ENCODE data around the gene ATRIP.

The ATRIP gene

DNA sequence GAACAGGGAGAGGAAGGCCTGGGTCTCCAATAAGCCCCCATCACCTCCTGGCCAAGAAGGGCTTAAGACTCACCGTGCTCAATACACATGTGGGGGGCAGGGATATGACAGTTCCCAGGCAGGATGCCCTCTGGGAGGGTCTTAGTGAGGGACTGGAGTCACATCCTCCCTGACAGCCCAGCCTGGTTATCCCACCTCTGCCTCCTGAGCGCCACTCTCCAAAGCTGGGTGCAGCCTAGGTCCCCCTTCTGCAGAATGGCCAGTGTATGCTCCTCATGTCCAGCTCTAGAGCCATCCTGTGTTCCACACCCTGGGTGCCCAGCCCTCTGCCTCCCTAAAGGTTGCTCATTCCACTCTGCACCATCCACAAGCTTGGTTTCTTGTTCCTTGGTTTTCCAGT lies 58.6 kb downstream of the ATRIP start:
- DNase-seq: no peak

DNA sequence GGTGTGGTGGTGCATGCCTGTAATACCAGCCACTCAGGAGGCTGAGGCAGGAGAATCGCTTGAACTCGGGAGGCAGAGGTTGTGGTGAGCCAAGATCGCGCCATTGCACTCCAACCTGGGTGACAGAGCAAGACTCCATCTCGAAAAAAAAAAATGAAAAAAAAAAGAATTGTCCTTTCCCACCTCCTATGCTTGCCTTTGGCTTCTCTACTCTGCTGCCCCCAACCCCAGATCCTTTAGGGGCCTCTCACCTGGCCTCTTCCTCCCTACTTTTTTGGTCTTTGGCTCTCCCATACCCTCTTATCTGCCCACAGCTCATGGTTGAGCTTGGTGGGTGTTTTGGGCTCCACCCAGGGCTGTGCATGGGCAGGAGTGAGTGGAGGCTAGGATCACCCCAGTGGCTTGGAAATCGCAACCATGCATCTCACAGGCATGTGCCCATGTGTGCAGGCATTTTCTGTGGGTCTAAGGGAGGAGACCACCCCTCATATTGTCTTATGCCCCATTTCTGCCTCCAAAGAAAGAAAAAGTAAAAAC lies 59.5 kb downstream of the ATRIP start:
- DNase-seq: no peak

DNA sequence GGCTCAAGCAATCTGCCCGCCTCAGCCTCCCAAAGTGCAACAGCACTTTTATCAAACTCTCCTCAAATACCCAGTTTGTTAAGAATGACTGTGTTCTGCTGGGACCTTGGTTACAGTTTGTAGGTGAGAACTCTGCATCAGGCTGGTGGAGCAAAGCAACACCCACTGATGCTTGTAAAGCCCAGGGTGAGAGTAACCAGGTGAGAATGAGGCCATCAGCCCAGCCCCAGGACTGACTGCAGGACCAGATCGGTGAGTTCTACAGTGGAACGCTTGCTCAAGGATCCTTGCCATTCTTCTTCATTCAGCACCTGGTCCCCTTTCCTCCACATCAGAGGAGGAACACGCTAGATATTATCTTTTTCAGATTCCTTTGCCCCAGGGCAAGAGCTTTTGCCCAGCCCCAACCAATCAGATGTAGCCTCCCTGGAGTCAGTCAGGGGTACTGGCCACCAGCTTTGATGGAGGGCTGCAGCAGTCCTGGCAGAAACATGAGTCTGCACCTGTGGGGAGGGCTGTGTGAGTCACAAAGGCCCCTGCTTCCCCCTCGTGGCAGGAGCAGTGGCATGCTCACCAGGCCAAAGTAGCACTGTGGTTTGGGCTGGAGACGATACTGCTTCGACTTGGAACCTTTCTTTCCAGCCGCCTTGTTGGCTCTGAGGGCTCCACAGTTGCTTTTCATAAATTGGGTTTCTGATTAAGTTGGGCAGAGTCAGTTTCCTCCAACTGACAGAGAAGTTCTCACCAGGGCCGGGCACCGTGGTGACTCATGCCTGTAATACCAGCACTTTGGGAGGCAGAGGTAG lies 60.9 kb downstream of the ATRIP start:
- DNase-seq: peak; percentile 52

DNA sequence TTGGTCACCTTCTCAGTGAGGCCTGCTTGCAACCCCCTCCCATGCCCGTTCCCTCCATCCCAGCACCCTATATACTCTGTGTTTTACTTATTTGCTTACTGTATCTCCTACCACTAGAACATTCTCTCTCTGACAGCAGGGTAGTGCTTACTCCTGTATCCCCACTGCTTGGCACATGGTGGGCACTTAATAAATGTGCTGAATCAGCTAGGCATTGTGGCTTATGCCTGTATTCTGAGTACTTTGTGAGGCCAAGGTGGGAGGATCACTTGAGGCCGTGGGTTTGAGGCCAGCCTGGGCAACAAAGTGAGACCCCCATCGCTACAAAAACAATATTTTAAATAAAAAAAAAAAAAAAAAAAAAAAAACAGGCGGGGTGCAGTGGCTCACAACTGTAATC lies 65.0 kb downstream of the ATRIP start:
- DNase-seq: no peak

DNA sequence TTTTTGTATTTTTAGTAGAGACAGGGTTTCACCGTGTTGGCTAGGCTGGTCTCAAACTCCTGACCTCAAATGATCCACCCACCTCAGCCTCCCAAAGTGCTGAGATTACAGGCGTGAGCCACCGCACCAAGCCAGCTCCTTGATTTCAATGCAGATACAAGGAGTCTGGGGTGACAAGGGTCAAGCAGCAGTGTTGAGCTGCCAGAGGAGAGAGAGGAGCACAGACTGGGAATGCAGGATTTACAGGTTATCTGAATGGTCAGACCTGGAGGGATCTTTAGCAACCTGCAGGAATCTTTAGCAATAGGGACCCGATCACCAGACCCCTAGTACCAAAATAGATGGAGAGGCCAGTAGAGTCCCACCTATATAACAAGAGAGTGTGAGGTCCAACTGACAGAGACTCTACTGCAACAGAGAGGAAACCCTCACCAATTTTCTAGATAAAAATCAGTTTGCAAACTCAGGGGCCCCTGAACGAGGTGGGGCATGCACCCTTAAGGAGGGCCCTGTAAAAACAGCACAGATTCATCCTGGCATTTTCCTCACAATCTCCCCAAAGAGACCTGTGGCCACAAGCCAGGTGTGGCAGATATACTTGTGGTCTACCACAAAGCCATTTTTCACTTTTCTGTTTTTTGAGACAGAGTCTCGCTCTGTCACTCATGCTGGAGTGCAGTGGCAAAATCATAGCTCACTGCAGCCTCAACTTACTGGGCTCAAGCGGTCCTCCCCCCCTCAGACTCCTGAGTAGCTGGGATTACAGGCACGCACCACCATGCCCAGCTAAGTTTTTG lies 68.1 kb downstream of the ATRIP start:
- no peak for DNase-seq

Measured in fibroblast of skin of scalp (primary cell).